Measurements from ENCODE around the gene PCGF3. TPM values are rescaled to one million over a fixed set of nuclear protein-coding genes. Genes with fewer than 3 reads are reported as not detected.

PCGF3 gene
- total and polyA plus RNA-seq, 9 of the 15 experiments (the other 6 are each of a cell fraction or from before 2014, with no cell fraction given), result 2.6 to 46.1 (median 20.3) TPM

- TF ChIP-seq ZBTB40 (IDR thresholded peaks at IDR 0.05), result 0 out of 2 replicates have a peak, but pooled peaks have one; percentile 15
- TF ChIP-seq ZBTB40 (CRISPR knock-in tag; IDR thresholded peaks at IDR 0.05), result no peak
- TF ChIP-seq HINFP (tag; conservative IDR thresholded peaks at IDR 0.05; ENCODE audit: low read depth), result no peak
- no peak for TF ChIP-seq NR0B1 (IDR thresholded peaks at IDR 0.05; ENCODE audit: partially characterized antibody)
- TF ChIP-seq ZNF655 (CRISPR knock-in tag; IDR thresholded peaks at IDR 0.05), result no peak
- TF ChIP-seq PURB (CRISPR knock-in tag; IDR thresholded peaks at IDR 0.05; ENCODE audit: low read depth), result no peak
- TF ChIP-seq STAT6 (CRISPR knock-in tag; IDR thresholded peaks at IDR 0.05), result no peak
- peak; percentile 44 for TF ChIP-seq KDM5B (IDR thresholded peaks at IDR 0.05; ENCODE audit: insufficient replicate concordance, low read depth, low read length)
- TF ChIP-seq RHOXF2B (CRISPR knock-in tag; conservative IDR thresholded peaks at IDR 0.05), result no peak
- no peak for TF ChIP-seq COPS2 (conservative IDR thresholded peaks at IDR 0.05)
Measured at GRCh38 chr4:780716-781492, 75.3 kb downstream of the PCGF3 start (continued).

All from K562 (cell line).